GM12878 (cell line): Measurements from ENCODE around the gene TNFSF15.

ENCODE experiments used
- BACH1 ChIP-seq: fragments of 450-650 bp; IDR thresholded peaks from 2 replicates; pipeline ENCODE4 v1.6.1; 2017; ENCODE audit warnings: mild to moderate bottlenecking, borderline replicate concordance
- CBX5 ChIP-seq: sonication (generic); IDR thresholded peaks from 2 replicates; pipeline ENCODE4 v1.6.1; 2016; ENCODE audit warnings: low read depth, moderate library complexity, mild to moderate bottlenecking, inconsistent platforms
- EED ChIP-seq: sonication (generic); IDR thresholded peaks from 2 replicates; pipeline ENCODE4 v1.6.1; 2016; ENCODE audit warnings: antibody characterized with exemption, low read depth
- EP300 ChIP-seq, 2 experiments: fragments of 150-350 bp in 1 of 2; IDR thresholded peaks; 2 replicates each; pipeline ENCODE4 v1.6.1; 2011 to 2012; ENCODE audit warnings: low read depth in 2 of 2, low read length in 2 of 2, borderline replicate concordance in 1 of 2, improper control_type of control experiment in 1 of 2, inconsistent platforms in 1 of 2; ENCODE audit not compliant: control insufficient read depth in 1 of 2
- LARP7 ChIP-seq: fragments of 450-650 bp; IDR thresholded peaks from 2 replicates; pipeline ENCODE4 v1.6.1; 2017; ENCODE audit warnings: mild to moderate bottlenecking
- POLR2A ChIP-seq: IDR thresholded peaks from 2 replicates; pipeline ENCODE4 v1.6.1; 2011; ENCODE audit warnings: low read depth, mild to moderate bottlenecking, low read length
- TF ChIP-seq, protein P1 (sequence below), 3 experiments: IDR thresholded peaks in 2 of 3; conservative IDR thresholded peaks in 1 of 3; 2 replicates each; pipeline ENCODE4 v1.5.1; 2011; ENCODE audit warnings: low read depth in 3 of 3, low read length in 3 of 3, mild to moderate bottlenecking in 3 of 3, control low read depth in 2 of 3, moderate library complexity in 2 of 3, inconsistent platforms in 1 of 3, mixed read lengths in 1 of 3; ENCODE audit not compliant: control insufficient read depth in 2 of 3, insufficient read depth in 1 of 3; ENCODE audit errors: extremely low read depth in 1 of 3
- TF ChIP-seq, protein P2 (sequence below): IDR thresholded peaks from 2 replicates; pipeline ENCODE4 v1.6.1; 2011; ENCODE audit warnings: borderline replicate concordance, low read depth, mild to moderate bottlenecking, moderate library complexity, low read length; ENCODE audit not compliant: insufficient read depth, poor library complexity, severe bottlenecking
- TF ChIP-seq, protein P3 (sequence below): IDR thresholded peaks from 2 replicates; pipeline ENCODE4 v1.6.1; 2012; ENCODE audit warnings: mild to moderate bottlenecking, low read depth, low read length

DNA sequence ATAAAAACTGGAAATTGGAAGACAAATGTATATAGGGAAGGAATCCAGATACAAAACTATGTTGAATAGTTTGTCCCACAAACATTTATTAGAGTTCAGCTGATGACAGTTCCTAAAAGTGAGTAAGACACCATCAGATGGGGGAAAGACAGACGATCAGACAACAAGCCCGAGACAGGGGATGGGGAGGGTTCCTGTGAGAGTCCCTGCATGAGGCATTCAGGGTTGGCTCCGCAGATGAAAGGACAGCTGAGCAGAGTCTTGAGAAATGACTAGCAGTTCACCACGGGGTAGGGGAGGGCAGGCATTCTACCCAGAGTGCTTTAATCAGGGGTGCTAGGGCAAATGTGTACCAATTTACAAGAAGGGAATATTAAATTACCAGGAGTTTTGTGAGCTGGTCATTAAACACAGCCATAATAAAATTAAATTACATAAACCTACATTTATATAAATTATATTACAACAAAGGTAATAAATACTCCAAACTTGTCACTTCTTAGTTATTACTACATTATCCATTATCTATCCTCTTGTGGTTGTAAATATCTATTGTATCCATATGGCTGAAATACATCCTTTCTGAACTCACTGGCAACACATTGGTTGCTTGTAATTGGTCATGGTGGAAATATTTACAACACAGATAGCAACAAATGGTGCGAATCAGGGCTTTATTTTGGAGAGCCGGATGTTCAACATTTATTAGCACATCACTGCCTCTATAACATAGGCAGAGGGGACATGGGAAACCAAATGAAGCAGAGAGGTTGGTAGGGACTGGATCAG, 27.8 kb downstream of the TNFSF15 start:
- TF ChIP-seq LARP7 (no peak), EED (no peak), POLR2A (no peak), BACH1 (no peak), EP300 (IDR thresholded peaks at IDR 0.05; ENCODE audit: borderline replicate concordance in 1 of 2, control insufficient read depth in 1 of 2, low read depth in 2 of 2, low read length in 2 of 2) (no peak), CBX5 (no peak)
- TF ChIP-seq, protein P1, sequence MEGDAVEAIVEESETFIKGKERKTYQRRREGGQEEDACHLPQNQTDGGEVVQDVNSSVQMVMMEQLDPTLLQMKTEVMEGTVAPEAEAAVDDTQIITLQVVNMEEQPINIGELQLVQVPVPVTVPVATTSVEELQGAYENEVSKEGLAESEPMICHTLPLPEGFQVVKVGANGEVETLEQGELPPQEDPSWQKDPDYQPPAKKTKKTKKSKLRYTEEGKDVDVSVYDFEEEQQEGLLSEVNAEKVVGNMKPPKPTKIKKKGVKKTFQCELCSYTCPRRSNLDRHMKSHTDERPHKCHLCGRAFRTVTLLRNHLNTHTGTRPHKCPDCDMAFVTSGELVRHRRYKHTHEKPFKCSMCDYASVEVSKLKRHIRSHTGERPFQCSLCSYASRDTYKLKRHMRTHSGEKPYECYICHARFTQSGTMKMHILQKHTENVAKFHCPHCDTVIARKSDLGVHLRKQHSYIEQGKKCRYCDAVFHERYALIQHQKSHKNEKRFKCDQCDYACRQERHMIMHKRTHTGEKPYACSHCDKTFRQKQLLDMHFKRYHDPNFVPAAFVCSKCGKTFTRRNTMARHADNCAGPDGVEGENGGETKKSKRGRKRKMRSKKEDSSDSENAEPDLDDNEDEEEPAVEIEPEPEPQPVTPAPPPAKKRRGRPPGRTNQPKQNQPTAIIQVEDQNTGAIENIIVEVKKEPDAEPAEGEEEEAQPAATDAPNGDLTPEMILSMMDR (IDR thresholded peaks at IDR 0.05 in 2 of 3, conservative IDR thresholded peaks at IDR 0.05 in 1 of 3; ENCODE audit: control insufficient read depth in 2 of 3, extremely low read depth in 1 of 3, insufficient read depth in 1 of 3, low read depth in 3 of 3, low read length in 3 of 3): no peak
- TF ChIP-seq, protein P2, sequence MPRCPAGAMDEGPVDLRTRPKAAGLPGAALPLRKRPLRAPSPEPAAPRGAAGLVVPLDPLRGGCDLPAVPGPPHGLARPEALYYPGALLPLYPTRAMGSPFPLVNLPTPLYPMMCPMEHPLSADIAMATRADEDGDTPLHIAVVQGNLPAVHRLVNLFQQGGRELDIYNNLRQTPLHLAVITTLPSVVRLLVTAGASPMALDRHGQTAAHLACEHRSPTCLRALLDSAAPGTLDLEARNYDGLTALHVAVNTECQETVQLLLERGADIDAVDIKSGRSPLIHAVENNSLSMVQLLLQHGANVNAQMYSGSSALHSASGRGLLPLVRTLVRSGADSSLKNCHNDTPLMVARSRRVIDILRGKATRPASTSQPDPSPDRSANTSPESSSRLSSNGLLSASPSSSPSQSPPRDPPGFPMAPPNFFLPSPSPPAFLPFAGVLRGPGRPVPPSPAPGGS: no peak
- TF ChIP-seq, protein P3, sequence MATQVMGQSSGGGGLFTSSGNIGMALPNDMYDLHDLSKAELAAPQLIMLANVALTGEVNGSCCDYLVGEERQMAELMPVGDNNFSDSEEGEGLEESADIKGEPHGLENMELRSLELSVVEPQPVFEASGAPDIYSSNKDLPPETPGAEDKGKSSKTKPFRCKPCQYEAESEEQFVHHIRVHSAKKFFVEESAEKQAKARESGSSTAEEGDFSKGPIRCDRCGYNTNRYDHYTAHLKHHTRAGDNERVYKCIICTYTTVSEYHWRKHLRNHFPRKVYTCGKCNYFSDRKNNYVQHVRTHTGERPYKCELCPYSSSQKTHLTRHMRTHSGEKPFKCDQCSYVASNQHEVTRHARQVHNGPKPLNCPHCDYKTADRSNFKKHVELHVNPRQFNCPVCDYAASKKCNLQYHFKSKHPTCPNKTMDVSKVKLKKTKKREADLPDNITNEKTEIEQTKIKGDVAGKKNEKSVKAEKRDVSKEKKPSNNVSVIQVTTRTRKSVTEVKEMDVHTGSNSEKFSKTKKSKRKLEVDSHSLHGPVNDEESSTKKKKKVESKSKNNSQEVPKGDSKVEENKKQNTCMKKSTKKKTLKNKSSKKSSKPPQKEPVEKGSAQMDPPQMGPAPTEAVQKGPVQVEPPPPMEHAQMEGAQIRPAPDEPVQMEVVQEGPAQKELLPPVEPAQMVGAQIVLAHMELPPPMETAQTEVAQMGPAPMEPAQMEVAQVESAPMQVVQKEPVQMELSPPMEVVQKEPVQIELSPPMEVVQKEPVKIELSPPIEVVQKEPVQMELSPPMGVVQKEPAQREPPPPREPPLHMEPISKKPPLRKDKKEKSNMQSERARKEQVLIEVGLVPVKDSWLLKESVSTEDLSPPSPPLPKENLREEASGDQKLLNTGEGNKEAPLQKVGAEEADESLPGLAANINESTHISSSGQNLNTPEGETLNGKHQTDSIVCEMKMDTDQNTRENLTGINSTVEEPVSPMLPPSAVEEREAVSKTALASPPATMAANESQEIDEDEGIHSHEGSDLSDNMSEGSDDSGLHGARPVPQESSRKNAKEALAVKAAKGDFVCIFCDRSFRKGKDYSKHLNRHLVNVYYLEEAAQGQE: no peak
